ENCODE results near the gene DOCK8.
A peak's percentile ranks its signal among the peaks of the same experiment; 100 is the strongest.

DOCK8 gene

DNA sequence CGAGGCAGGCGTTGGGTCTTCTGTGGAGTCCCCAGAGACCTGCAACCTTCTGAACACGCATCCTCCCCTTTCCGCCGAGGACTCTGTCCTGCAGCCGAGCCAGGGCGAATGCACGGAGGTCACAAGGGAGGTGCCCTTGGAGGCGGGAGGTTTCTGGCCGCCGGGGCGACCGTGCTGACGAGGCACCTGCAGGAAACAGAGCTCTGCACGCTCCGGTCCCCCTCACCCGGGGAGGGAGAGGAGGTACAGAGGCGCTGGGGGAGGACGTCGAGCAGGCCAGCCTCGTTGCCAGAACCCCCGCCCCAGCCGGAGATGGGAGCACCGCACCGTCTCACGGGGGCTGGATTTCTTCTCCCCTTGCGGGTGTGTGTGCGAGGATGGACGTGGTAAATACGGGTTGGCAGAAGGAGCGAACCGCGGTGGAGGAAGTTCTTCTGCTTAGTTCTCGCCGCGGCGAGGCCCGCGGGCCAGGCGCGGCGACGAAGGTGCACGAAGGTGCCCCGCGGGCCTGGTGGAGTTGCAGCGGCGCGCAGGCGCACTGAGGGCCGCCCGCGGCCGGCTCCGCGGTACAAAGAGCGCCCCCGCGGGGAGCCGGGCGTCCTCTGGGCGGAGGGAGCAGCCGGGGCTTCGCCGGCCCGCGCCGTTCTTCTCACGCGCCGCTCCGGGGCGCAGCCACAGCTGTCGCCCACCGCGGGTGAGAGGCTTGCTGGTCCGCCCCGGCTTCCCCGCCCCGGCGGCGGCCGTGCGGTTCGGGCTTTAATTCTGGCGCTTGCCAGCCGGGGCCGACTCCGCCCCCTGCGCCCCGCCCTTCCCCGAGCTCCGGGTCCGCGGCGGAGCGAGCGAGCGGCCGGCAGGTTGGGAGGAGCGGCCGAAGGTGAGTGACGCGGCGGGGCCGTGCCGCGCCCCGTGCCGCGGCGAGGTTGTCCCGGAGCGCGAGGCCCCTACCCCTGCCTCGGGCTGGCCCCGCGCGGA is 289.5 kb downstream of the DOCK8 start, which contains the start of gene KANK1:
KANK1 (plus strand) TSS at position 815 of the 972 bp plus-strand sequence.
- peak; percentile 48 for DNase-seq (ENCODE audit: low read depth)

DNA sequence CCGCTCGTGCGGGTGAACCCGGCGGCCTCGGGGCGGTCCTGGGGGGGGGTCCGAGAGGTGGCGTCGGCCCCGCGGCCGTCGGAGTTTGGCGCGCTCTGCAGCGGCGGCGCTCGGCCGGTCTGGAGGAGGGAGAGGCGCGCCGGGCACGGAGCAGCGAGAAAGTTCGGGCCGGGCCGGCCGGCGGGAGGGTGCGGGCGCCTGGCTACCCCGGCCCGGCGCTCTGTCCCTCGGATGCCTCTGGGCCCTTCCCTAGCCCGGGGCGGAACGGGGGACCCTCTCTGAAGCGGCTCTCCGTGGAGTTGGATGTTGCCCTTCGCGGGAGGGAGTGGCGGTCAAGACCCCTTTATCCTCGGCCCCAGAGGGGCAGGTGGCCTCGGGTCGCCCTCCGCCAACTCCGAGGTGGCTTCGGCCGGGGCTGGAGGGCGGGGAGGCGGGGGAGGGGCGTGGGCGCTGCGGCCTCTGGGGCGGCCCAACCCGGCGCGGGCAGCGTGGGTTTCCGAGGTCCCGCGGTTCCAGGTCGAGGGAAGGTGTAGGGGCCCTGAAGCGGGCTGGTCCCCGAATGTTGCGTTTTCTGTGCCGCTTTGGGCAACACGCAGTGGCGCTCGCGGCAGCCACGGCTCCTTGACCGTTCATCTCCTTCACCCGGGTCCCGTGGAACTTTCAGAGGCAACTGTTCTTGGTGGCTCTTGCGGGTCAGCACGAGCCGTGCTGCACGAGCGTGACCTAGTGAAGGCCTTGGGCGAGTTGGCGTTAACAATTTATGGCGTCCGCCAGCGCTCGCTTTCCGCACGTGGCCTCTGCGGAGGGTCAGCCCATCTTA is 290.5 kb downstream of the DOCK8 start:
- peak; percentile 0 for DNase-seq (ENCODE audit: low read depth)

DNA sequence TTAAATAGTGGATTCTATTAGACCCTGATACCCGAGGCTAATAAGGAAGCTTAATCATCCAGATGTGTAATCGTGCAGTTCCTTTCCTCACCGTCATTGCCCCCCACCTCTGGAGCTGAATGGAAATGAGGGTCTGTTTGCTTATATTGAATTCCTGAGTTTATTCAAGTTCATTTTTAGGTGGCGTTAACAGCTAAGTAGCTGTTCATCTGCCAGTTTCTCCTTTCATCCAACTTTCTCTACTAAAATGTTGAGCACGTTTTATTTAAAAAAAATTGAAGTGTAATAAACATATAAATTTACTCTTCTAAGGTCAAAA is 291.0 kb downstream of the DOCK8 start:
- no peak for DNase-seq (ENCODE audit: low read depth)

DNA sequence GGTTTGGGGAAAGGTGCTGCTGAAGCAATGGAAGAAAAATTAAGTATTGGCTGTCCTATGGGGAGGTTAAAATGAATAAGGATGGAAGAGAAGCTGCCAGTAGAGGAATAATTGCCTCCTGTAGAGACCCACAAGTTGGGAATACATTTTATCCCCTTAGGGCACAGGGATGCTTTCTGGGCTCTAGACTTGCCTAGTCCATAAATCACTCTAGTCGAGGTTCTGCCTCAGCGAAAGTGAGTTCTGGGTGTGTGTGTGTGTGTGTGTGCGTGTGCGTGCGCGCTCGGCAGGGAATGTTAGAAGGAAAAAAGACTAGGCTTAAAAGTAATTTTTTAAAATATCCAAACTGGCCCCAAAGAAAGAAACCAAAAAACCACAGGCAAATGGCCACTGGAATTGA is 291.6 kb downstream of the DOCK8 start:
- no peak for DNase-seq (ENCODE audit: low read depth)

DNA sequence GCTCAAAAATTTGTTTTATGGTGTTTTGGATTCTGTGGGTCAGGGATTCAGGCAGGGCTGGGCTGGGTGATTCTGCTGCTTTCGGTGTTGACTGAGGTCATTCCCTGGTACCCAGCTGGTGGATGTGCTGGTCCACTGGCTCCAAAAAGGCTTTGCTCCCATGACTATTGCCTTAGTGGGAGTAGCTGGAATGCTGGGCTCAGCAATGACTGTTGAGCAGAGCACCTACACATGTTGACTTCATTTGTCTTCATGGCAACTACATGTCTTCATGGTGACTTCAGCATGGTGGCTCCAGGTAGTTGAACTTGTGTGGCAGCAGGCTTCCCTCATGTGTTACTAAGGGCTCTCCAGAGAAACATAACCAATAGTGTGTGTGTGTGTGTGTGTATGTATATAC is 297.2 kb downstream of the DOCK8 start:
- DNase-seq (ENCODE audit: low read depth): no peak

DNA sequence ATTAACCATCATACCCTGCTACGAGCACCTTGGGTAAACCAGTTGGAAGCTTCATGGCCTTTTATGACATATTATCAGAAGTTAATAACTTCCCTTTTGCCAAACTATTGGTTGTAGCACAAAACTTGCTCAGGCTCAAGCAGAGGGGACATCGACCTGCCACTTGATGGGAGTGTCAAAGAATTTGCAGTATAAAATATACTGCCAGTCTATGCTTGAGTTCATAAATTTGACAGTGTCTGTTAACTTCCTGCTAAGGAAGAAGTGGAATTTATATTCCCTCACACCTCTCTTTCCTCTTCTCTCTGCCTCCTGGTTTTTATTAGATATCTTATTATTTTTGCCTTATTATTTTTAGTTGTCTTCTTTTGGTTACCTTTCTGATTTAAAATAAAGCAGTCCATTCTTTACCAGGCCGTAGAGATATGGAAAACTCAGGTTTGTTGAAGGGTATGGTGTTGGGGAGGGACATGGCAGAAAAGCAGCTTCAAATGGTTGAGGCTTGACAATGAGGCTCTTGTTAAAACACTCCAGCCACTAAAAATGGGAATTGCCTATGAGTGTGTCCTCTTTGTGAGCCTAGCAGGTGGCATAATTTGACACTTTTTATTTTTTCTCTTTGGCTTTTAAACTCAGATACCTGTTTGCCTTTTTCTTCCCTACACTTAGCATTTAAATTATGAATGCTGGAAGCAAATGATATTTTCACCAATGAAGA is 298.0 kb downstream of the DOCK8 start:
- no peak for DNase-seq (ENCODE audit: low read depth)
